HuH-7.5 (cell line): ENCODE results near the gene CDK17.
A peak's percentile ranks its signal among the peaks of the same experiment; 100 is the strongest.
"Not testable (repeated sequence)": the region's sequence is repeated elsewhere in the genome, so short reads cannot be mapped to it uniquely, and the experiment has no call there.

Source experiments
- DNase-seq: peaks from one replicate; pipeline ENCODE4 v3.0.0; 2011; ENCODE audit warnings: low spot score

Gene CDK17

GRCh38 chr12:96417688-96418087, 17.4 kb upstream of the CDK17 start:
- not testable (repeated sequence) for DNase-seq

- no peak for DNase-seq
These were observed 16.0 kb upstream of the CDK17 start for GRCh38 chr12:96416033-96416799.

DNA sequence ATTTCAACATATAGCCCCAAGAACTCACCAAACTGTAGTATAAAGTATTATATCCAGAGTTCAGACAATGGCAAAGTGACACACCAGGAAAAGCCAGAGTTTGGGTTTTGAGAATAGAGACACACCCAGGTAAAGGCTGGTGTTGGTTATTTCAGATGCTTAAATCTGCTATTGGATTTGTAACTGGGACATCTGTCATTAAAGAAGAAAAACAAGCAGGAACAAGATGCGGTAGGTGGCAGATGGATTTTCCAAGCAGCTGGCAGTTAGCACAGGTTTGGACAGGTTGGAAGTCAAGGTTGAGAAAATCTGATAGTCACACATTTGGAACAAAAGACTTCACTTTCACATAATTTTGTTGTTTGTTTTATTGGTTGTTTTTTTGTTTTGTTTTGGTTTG, 14.4 kb upstream of the CDK17 start:
- no peak for DNase-seq

DNA sequence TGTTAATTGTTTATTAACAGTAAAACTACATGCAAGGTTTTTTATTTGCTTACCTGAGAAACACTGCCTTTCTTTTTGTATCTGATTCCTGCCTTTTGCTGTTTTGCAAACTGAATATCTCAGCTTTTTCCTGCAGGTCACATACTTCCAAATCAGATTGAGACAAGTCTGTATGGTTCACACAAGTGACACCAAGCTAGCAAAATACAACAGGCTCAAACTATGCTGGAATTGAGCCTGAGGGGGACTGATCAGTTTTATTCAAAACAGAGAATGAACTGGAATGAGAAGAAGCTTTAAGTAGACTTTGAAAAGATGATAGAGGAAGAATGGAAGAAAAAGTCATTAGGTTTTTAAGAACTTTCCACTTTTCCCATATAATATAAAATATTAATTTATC, 12.2 kb upstream of the CDK17 start:
- no peak for DNase-seq

DNA sequence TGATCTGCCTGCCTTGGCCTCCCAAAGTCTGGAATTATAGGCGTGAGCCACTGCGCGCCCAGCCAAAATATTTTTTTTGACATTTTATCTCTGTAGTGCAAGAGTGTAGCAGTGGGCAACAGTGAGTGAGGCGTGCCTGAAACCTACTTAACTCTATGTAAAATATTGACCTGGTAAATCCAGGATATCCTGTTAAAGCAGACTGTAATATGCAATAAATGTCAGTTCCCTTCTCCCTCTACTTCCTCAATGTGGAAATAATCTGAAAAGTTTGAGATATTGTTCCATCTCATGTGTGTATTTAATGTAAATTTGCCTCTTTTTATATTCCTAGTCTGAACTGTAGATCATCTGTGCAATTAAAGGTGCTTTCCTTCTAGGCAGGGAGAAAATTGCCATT, 9.5 kb upstream of the CDK17 start:
- no peak for DNase-seq

- DNase-seq, result no peak
These were observed 8.8 kb upstream of the CDK17 start for GRCh38 chr12:96408993-96409392.

DNA sequence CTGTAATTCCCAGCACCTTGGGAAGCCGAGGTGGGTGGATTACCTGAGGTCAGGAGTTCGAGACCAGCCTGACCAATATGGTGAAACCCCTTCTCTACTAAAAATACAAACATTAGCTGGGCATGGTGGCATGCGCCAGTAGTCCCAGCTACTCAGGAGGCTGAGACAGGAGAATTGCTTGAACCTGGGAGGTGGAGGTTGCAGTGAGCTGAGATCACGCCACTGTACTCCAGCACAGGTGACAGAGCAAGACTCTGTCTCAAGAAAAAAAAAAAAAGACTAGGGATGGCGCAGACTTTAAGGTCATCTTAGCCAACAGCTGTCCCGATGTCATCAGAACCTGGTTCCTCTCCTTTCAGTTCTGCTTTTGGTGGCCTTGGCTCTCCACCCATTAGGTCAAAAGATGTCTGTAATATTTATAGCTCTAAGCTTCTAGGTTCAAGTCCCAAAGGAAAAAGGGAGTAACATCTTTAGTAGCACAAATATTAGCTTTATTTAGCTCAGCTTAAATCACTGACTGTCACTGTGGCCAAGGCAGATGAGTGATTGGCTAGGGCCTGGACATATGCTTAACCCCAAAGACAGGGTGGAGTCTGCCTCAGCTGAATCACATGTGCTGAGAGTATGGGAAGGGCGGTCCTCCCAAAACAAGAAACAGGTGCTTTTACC, 7.3 kb upstream of the CDK17 start:
- not testable (repeated sequence) for DNase-seq

- no peak for DNase-seq
These were observed 4.5 kb upstream of the CDK17 start for GRCh38 chr12:96404696-96405095.

- no peak for DNase-seq
These were observed 3.6 kb upstream of the CDK17 start for GRCh38 chr12:96403870-96404269.

DNA sequence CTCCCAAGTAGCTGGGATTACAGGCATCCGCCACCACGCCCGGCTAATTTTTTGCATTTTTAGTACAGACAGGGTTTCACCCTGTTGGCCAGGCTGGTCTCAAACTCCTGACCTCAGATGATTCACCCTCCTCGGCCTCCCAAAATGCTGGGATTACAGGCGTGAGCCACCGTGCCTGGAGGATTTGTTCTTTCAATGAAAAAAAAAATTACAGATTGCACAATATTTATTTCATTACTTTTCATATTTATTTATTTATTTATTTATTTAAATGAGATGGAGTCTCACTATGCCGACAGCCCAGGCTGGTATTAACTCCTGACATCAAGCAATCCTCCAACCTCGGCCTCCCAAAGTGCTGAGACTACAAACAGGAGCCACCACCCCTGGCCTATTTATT, 2.3 kb upstream of the CDK17 start:
- not testable (repeated sequence) for DNase-seq

- DNase-seq, result no peak
These were observed 1.8 kb upstream of the CDK17 start for GRCh38 chr12:96402061-96402460.

DNA sequence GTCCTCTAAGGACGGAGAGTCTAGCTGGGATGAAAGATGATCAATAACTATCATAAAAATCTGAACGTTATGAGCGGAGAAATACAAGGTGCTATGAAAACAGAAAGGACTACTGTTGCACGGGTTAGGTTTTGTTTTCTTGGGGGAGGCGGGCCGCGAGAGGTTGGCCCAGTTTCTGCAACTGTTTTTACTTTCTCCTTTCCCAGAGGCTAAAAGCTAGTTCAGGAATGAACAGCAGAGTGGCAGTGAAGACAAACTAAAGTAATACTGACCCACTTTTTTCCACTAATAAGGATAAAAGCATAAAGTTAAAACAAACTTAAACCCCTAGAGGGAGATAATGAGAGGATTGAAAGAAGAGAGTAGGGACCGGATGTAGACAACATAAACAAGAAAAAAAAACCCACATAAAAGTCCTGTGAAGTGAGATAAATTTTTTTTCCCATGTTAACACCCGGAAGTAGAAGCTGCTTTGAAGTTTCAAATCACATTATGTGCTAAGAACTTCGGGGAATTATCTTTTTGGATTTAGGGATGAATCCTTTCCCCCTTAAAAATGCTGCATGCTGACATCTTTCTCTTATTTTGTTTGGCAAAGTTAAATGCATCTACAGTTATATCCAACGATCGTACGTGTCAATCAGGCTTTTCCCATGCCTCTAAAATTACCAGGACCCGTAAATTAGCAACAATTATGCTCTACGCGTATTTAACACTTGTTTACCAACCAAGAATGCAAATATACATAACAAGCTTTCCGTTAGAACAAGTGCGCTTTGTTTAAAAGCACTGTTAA, 1.0 kb upstream of the CDK17 start:
- peak; percentile 78 for DNase-seq

DNA sequence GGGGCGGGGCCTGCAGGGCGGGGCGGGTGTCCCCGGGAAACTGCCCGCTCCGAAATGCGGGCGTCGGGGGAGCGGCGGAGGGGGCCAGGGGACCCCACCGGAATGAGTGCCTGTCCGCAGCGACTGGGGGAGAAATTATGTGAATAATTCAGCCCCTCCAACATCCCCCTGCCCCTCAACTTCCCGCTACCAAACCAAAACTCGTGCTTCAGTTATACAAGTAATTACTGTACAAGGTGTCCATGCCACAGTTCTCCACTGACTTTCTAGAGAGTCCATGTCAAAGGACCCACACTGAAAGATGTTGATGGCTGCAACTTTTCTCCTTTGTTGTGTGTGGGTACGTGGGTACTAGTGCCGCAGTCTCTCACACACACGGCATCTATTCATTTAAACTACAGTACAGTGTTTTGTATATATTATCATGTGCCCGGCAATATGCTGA, 414 bp upstream of the CDK17 start:
- peak; percentile 37 for DNase-seq

DNA sequence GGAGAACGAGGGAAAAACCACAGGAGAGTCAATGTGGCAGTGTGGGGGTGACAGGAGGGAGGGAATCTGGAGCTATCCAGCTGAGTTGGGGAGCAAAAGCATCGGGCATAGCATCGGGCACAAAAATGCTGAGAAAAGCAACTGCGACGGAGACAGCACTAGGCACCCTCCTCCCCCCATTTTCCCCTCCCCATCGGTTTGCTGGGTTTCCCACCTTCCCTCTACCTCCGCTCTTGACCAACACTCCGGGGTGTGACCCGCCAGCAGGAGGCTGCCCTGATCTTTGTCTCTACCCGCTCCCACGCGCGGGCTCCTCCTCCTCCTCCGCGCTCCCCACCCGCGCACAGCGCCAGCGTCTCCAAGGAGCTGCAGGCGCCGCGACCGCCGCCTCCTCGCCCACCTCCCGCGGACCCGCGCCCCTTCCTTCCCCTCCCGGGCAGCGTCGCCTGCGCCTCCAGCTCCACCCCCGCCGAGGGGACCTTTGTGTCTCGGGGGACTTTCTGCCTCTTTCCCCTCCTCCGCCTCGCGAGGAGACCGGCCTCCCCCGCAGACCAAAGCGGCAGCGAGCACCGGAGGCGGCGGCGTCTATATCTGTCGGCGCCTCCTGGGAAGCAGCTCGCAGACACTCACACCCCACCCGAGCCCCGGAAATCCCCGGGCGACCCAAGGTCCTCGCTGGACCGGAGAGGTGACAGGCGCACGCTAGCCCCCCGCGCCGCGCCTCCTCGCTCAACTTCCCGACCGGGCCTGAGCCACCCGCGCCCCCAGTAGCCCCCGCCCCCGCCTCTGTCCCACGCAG, 920 bp downstream of the CDK17 start:
- peak; percentile 56 for DNase-seq

GRCh38 chr12:96398424-96399119, 1.7 kb downstream of the CDK17 start:
- no peak for DNase-seq

- no peak for DNase-seq
These were observed 2.3 kb downstream of the CDK17 start for GRCh38 chr12:96397756-96398423.

GRCh38 chr12:96396914-96397313, 3.3 kb downstream of the CDK17 start:
- DNase-seq, result no peak

- DNase-seq, result no peak
These were observed 4.0 kb downstream of the CDK17 start for GRCh38 chr12:96396209-96396608.

GRCh38 chr12:96395236-96395635, 5.0 kb downstream of the CDK17 start:
- no peak for DNase-seq

DNA sequence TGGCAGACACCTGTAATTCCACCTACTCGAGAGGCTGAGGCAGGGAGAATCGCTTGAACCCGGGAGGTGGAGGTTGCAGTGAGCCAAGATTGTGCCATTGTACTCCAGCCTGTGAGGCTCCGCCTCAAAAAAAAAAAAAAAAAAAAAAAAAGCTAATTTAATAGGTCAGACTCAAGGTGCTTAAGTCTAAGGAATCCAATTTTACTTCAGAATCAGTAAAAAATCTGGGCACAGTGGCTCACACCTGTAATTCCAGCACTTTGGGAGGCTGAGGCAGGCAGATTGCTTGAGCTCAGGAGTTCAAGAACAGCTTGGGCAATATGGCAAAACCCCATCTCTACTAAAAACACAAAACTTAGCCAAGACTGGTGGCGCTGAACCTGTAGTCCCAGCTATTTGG, 7.0 kb downstream of the CDK17 start:
- DNase-seq, result not testable (repeated sequence)

DNA sequence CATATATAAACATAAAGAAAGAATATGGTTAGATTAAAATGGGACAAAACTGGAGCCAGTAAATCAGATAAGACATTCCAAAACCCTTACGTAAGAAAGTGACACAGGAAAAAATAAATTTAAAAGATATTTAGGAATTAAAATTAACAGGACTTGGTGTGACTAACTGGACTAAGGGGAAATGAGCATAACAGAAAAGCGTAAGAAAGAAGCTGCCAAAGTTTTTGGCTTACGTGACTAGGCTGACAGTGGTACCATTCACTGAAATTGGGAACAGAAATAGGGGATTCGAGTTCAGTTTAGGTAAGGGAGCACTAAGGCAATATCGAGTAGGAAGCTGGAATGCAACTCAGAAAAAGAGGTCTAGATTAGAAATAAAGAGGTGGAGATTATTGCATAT, 7.8 kb downstream of the CDK17 start:
- DNase-seq, result no peak
